Activated CD4-positive, alpha-beta T cell treated with anti-CD3 and anti-CD28 coated beads for 24 hours (primary cell): ENCODE data around the gene CAMP.
"Not testable (repeated sequence)": the region's sequence is repeated elsewhere in the genome, so short reads cannot be mapped to it uniquely, and the experiment has no call there.

Source experiments
- DNase-seq, 2 donors: peaks; one replicate each; pipeline ENCODE4 v3.0.0-alpha.2; 2020; ENCODE audit warnings: low read depth in 2 of 2

The CAMP gene

GRCh38 chr3:48222616-48223513, at the start of gene CAMP:
Gene CAMP (plus strand): TSS chr3:48223495. CDS start chr3:48223512, 17 bp downstream.
- DNase-seq = no peak

GRCh38 chr3:48178072-48178471, 45.2 kb upstream of the CAMP start:
- DNase-seq = no peak

- no peak for DNase-seq
Observed at GRCh38 chr3:48180021-48180420, 43.3 kb upstream of the CAMP start.

- DNase-seq = no peak
Observed at GRCh38 chr3:48180531-48181253, 42.6 kb upstream of the CAMP start.

GRCh38 chr3:48184299-48184698, 39.0 kb upstream of the CAMP start:
- DNase-seq = no peak

GRCh38 chr3:48185129-48185528, 38.2 kb upstream of the CAMP start:
- DNase-seq = no peak

GRCh38 chr3:48186631-48187300, 36.5 kb upstream of the CAMP start:
- no peak for DNase-seq

- no peak for DNase-seq
Observed at GRCh38 chr3:48187301-48187578, 36.1 kb upstream of the CAMP start.

GRCh38 chr3:48187579-48188265, 35.6 kb upstream of the CAMP start:
- DNase-seq = peak in 1 of 2 donors; percentile 28

GRCh38 chr3:48188266-48189201, 34.8 kb upstream of the CAMP start, which contains the start of gene CDC25A:
Gene CDC25A (minus strand): TSS chr3:48188417. CDS start chr3:48187947, 470 bp downstream.
- DNase-seq = peak; percentile 86 to 90

- DNase-seq = no peak
Observed at GRCh38 chr3:48189321-48189720, 34.0 kb upstream of the CAMP start.

GRCh38 chr3:48190911-48191310, 32.4 kb upstream of the CAMP start:
- DNase-seq = no peak

- DNase-seq = peak in 1 of 2 donors; percentile 18
Observed at GRCh38 chr3:48194446-48195071, 28.7 kb upstream of the CAMP start.

GRCh38 chr3:48196611-48197010, 26.7 kb upstream of the CAMP start:
- no peak for DNase-seq

- DNase-seq = no peak
Observed at GRCh38 chr3:48199117-48199516, 24.2 kb upstream of the CAMP start.

GRCh38 chr3:48202632-48203031, 20.7 kb upstream of the CAMP start:
- DNase-seq = no peak

- DNase-seq = no peak
Observed at GRCh38 chr3:48208076-48208475, 15.2 kb upstream of the CAMP start.

GRCh38 chr3:48209445-48209844, 13.8 kb upstream of the CAMP start:
- no peak for DNase-seq

- not testable (repeated sequence) for DNase-seq
Observed at GRCh38 chr3:48210534-48210933, 12.8 kb upstream of the CAMP start.

- not testable (repeated sequence) for DNase-seq
Observed at GRCh38 chr3:48211776-48212175, 11.5 kb upstream of the CAMP start.
